Measurements from ENCODE around the gene HOXB3.

GRCh38 chr17:48517478-48517877 lies 72.6 kb downstream of the HOXB3 start:
- no peak for TF ChIP-seq CTCF (IDR thresholded peaks at IDR 0.05)
- no peak for TF ChIP-seq POLR2AphosphoS5 (IDR thresholded peaks at IDR 0.05)
- no peak for TF ChIP-seq POLR2A (IDR thresholded peaks at IDR 0.05)
